Mesothelial cell of epicardium (in vitro differentiated cells): ENCODE results near the gene MROH2A. TPM values are rescaled to one million over a fixed set of nuclear protein-coding genes. Genes with fewer than 3 reads are reported as not detected.

ENCODE experiments used
- DNase-seq, 2 experiments: peaks; one replicate each; pipeline ENCODE4 v3.0.0; 2021; ENCODE audit warnings: low spot score in 2 of 2; ENCODE audit not compliant: unreplicated experiment in 2 of 2
- H3K27ac Mint-ChIP-seq: 2 replicates; pipeline ENCODE4 v1.8.0; 2021; ENCODE audit warnings: mixed read lengths
- H3K27me3 Mint-ChIP-seq: 2 replicates; pipeline ENCODE4 v1.8.0; 2021; ENCODE audit warnings: low read depth, mixed read lengths
- H3K36me3 Mint-ChIP-seq: 2 replicates; pipeline ENCODE4 v1.8.0; 2021; ENCODE audit warnings: mixed read lengths
- H3K4me1 Mint-ChIP-seq: 2 replicates; pipeline ENCODE4 v1.8.0; 2021; ENCODE audit warnings: mixed read lengths
- H3K4me3 Mint-ChIP-seq: 2 replicates; pipeline ENCODE4 v1.8.0; 2021; ENCODE audit warnings: mild to moderate bottlenecking, moderate library complexity, mixed read lengths
- H3K9me3 Mint-ChIP-seq: 2 replicates; pipeline ENCODE4 v1.8.0; 2021; ENCODE audit warnings: mixed read lengths
- total RNA-seq: library from RNA; stranded (reverse); gene quantifications from 3 replicates; pipeline ENCODE4 v1.2.1, GENCODE V29; 2021
- TF ChIP-seq, protein P1 (sequence below): fragments of 200-600 bp; sonication (generic); IDR thresholded peaks from one replicate; pipeline ENCODE4 v1.5.0; 2021; ENCODE audit warnings: antibody characterized with exemption; ENCODE audit not compliant: unreplicated experiment

MROH2A gene
- total RNA-seq, 1 donor from 2014 or later, result not detected

DNA sequence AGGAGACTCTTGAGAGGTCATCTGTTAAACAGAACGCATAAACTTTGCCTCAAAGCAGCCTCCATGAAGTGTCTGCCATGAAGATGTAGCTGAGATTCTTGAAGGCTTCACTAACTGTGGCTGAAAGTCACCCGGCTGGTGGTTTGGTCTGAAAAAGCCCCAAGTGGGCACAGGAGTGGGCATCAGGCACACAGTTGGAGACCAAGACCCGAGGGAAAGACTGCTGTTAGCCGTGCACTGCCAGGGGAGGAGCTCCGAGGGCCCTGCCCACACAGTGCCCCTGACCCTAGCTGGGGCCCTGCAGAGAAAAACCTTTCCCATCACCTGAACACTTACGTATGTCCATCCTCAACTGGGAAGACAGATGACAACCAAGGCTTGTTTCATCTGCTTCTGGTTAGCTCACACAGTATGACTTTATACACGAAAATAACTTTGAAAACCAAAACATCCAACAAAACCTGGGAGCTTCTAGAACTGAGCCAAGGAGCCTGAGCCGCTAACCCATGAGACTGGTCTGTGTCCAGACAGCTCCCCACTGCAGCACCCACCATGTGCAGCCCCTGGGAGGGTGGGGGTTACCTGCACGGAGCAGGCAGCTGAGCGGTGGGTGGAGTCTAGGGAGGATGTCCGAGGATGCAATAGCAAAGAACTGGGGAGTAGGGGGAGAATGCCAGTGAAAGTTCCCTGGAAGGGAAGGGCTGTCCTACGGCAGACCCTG is 60.8 kb downstream of the MROH2A start:
- Mint-ChIP-seq H3K4me1 (peaks cover 10% of the 10 kb centered on the region), H3K9me3 (no peaks in the 10 kb centered on the region), H3K36me3 (peaks cover 31% of the 10 kb centered on the region), H3K27me3 (no peaks in the 10 kb centered on the region), H3K27ac (no peak overlapping the region), H3K4me3 (no peak overlapping the region)
- DNase-seq, result no peak
- TF ChIP-seq, protein P1, sequence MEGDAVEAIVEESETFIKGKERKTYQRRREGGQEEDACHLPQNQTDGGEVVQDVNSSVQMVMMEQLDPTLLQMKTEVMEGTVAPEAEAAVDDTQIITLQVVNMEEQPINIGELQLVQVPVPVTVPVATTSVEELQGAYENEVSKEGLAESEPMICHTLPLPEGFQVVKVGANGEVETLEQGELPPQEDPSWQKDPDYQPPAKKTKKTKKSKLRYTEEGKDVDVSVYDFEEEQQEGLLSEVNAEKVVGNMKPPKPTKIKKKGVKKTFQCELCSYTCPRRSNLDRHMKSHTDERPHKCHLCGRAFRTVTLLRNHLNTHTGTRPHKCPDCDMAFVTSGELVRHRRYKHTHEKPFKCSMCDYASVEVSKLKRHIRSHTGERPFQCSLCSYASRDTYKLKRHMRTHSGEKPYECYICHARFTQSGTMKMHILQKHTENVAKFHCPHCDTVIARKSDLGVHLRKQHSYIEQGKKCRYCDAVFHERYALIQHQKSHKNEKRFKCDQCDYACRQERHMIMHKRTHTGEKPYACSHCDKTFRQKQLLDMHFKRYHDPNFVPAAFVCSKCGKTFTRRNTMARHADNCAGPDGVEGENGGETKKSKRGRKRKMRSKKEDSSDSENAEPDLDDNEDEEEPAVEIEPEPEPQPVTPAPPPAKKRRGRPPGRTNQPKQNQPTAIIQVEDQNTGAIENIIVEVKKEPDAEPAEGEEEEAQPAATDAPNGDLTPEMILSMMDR, result no peak

DNA sequence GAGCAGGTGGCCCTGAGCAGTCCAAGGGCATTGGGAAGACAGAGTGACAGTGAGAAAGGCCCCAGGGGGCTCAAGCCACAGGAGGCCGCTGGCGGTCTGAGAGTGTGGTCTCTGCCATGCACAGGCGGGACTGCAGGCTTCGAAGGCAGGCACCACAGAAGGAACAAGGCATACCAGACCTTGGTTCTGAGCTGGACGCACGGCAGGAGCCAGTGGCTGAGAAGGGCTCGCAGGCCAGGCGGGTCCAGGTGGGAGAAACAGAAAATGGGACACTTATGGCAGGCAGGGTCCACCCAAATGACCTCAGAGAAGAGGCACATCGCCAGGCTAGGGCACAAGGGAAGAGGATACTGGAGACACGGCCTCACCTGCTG is 61.3 kb downstream of the MROH2A start:
- TF ChIP-seq, protein P1, result no peak
- H3K9me3 Mint-ChIP-seq, result no peaks in the 10 kb centered on the region
- no peak for DNase-seq
- H3K27me3 Mint-ChIP-seq, result no peaks in the 10 kb centered on the region
- peaks cover 32% of the 10 kb centered on the region for H3K36me3 Mint-ChIP-seq
- no peak overlapping the region for H3K4me3 Mint-ChIP-seq
- no peak overlapping the region for H3K27ac Mint-ChIP-seq
- peaks cover 10% of the 10 kb centered on the region for H3K4me1 Mint-ChIP-seq

DNA sequence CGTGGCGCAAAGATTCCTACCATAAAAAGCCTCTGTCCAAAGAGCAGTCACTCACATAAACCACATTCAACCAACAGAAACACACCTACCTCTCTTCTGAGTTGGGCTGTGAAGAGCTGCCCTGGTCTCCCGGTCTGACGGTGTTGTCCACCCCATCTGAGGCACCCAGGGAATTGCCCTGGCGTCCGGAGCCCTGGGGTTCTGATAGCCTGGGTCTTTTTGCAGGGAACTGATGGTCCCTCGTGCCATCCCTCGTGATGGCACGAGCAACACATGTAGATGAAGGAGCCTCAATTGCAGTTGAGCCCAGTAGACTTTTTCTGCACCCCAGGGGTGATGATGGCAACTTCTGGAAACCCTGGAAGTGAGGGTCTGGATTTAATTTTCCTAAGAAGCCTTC is 62.4 kb downstream of the MROH2A start:
- TF ChIP-seq, protein P1, result no peak
- peaks cover 29% of the 10 kb centered on the region for H3K36me3 Mint-ChIP-seq
- peaks cover 10% of the 10 kb centered on the region for H3K4me1 Mint-ChIP-seq

DNA sequence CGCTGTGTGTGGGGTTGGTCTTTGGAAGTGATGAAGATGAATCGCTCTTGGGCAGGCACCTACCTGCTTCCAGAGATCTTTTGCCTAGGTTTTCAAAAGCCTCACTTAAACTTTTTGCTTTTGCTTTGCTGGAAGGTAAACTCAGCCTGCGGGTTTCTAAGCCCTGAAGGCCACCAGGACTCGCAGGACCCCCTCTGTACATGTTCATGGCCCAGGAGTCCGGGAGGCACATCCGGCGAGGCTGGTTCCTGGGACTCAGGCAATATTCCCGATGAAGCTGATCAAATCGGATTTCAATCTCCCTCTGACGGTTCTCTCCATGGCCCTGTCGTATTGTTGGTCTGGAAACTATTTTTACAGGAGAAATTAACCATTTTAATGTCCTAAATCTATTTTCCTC is 63.1 kb downstream of the MROH2A start:
- peaks cover 10% of the 10 kb centered on the region for H3K4me1 Mint-ChIP-seq
- H3K9me3 Mint-ChIP-seq, result no peaks in the 10 kb centered on the region
- TF ChIP-seq, protein P1, result no peak
- H3K27me3 Mint-ChIP-seq, result no peaks in the 10 kb centered on the region
- peaks cover 29% of the 10 kb centered on the region for H3K36me3 Mint-ChIP-seq
- no peak for DNase-seq
- H3K4me3 Mint-ChIP-seq, result no peak overlapping the region
- no peak overlapping the region for H3K27ac Mint-ChIP-seq

More for the DNA sequence above, 62.4 kb downstream of the MROH2A start:
- H3K27ac Mint-ChIP-seq, result no peak overlapping the region
- no peaks in the 10 kb centered on the region for H3K9me3 Mint-ChIP-seq
- no peaks in the 10 kb centered on the region for H3K27me3 Mint-ChIP-seq
- no peak overlapping the region for H3K4me3 Mint-ChIP-seq
- DNase-seq, result no peak

DNA sequence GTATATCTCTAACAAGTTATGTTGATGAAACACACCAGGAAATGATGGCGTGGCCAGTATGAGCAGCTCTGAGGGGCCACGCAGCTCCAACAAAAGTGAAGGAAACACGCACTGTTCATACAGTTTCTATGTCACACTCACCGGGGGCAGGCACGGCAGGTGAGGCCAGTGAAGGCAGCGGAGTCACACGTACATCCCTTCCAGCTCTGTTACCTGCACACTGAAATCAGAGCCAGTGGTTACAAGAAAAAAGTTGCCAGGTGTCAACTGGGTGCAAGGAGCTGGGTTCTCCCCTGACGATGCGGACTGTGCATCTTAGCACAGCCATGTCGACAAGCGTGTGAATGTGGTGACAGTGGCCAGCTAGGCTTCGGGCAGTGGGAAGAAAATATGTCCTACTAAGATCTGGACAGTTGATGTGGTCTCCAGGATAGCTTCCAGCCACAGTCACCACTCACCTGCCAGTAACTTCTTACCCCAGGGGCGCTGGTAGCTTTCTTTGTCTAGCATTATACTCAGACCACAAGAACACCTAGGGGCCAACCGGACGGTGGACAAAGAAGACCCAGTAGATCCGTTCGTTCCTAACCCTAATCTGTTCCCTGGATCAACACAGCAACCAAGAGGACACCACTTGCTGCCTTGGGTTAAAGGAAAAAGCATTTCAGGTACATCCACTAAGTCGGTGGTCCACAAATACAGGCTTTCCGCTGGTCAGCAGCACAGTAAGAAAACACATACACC is 66.1 kb downstream of the MROH2A start:
- no peak for DNase-seq

More for the DNA sequence above, 66.1 kb downstream of the MROH2A start:
- H3K4me3 Mint-ChIP-seq, result no peak overlapping the region
- TF ChIP-seq, protein P1, result no peak
- H3K9me3 Mint-ChIP-seq, result no peaks in the 10 kb centered on the region
- no peaks in the 10 kb centered on the region for H3K27me3 Mint-ChIP-seq
- H3K36me3 Mint-ChIP-seq, result peaks cover 28% of the 10 kb centered on the region
- no peaks in the 10 kb centered on the region for H3K4me1 Mint-ChIP-seq
- H3K27ac Mint-ChIP-seq, result no peak overlapping the region
